Stomach (tissue), 19 donors: ENCODE data around the gene KLHL24. TPM values are rescaled to one million over a fixed set of nuclear protein-coding genes. Genes with fewer than 3 reads are reported as not detected.

Source experiments
- DNase-seq, 2 donors: peaks; one replicate each; pipeline versions ENCODE4 v3.0.0 to v3.0.0-alpha.2; 2013 to 2019
- H3K27ac ChIP-seq, 5 donors: fragments of 200-600 bp in 4 of 5; sonication (generic) in 4 of 5; one replicate each; pipeline ENCODE4 v1.5.1; 2013 to 2019; ENCODE audit warnings: mild to moderate bottlenecking in 1 of 5, moderate library complexity in 1 of 5
- H3K27me3 ChIP-seq, 3 donors: fragments of 200-600 bp; sonication (generic); one replicate each; pipeline ENCODE4 v1.5.1; 2017 to 2019; ENCODE audit warnings: mixed run types in 1 of 3
- H3K36me3 ChIP-seq, 4 donors: fragments of 200-600 bp; sonication (generic); 1 replicate in 3 of 4; 2 replicates in 1 of 4; pipeline ENCODE4 v1.5.1; 2016 to 2019
- H3K4me1 ChIP-seq, 4 donors: fragments of 200-600 bp; sonication (generic); one replicate each; pipeline ENCODE4 v1.5.1; 2016 to 2019
- H3K4me3 ChIP-seq, 4 donors: fragments of 200-600 bp; sonication (generic) in 3 of 4; one replicate each; pipeline ENCODE4 v1.5.1; 2016 to 2019; ENCODE audit warnings: mild to moderate bottlenecking in 1 of 4
- H3K9me3 ChIP-seq, 4 donors: fragments of 200-600 bp; sonication (generic); one replicate each; pipeline ENCODE4 v1.5.1; 2016 to 2019
- CTCF ChIP-seq, 7 experiments: fragments of 450-650 bp in 4 of 7; fragments of 200-600 bp in 3 of 7; sonication (generic) in 3 of 7; IDR thresholded peaks; one replicate each; pipeline ENCODE4 v1.5.1; 2016 to 2019; ENCODE audit warnings: antibody characterized with exemption in 7 of 7, control low read depth in 2 of 7, mild to moderate bottlenecking in 1 of 7
- EP300 ChIP-seq: sonication (generic); formaldehyde crosslinking; IDR thresholded peaks from one replicate; pipeline ENCODE4 v1.6.1; 2017; ENCODE audit warnings: antibody characterized with exemption
- POLR2A ChIP-seq, 4 donors: fragments of 450-650 bp; IDR thresholded peaks; one replicate each; pipeline ENCODE4 v1.6.1; 2016; ENCODE audit warnings: antibody characterized with exemption in 4 of 4, control low read depth in 2 of 4, mild to moderate bottlenecking in 1 of 4, moderate library complexity in 1 of 4
- POLR2AphosphoS5 ChIP-seq, 3 donors: sonication (generic); formaldehyde crosslinking; IDR thresholded peaks; one replicate each; pipeline ENCODE4 v1.6.1; 2016; ENCODE audit warnings: antibody characterized with exemption in 3 of 3
- WGBS, 5 donors: extraction: QIAGEN DNeasy Blood & Tissue Kit in 3 of 5; methylation state at CpG; one replicate each; pipeline versions ENCODE4 v1.1.5 to v1.1.7; 2013 to 2018; 5-methylcytosine and 5-hydroxymethylcytosine counted together
- intact Hi-C: fragments of 100-400 bp; cut with DNase I; formaldehyde crosslinking; loops from one replicate; pipeline ENCODE4 v1.15.1; 2023; ENCODE audit warnings: low total_unique reads
- long read RNA-seq, 10 donors: transcript quantifications; one replicate each; lab custom pipeline, GENCODE V29; 2026
- polyA plus RNA-seq, 3 donors: library from polyadenylated mRNA; stranded (reverse); fragments of 200-250 nt; gene quantifications; one replicate each; pipeline ENCODE4 v1.2.3, GENCODE V29; 2013
- total RNA-seq, 5 donors: library from RNA; depleted of rRNA; stranded (reverse); fragments of >200 nt; gene quantifications; one replicate each; pipeline versions ENCODE4 v1.1.0 to v1.2.3, GENCODE V29; 2014 to 2016
- donor health status: healthy with polysubstance abuse.
- donor health status: Bipolar disorder and iron deficiency.
- donor health status: healthy.

Gene KLHL24
- total RNA-seq (100 to 1,000 TPM in 1 of 5 donors, 10 to 100 TPM in 4; 25.5 to 186 (median 49.1) TPM), polyA plus RNA-seq (10 to 100 TPM in 1 of 3 donors, 1 to 10 TPM in 2; 5.2 to 11.8 (median 8.0) TPM)
- long read RNA-seq, donor 1, partial matches to known transcripts = 0 of 2 reads
- long read RNA-seq, donor 1, other reads (novel, unspliced or antisense) = 0 of 2 reads
- long read RNA-seq, donor 2 = 0 reads
- long read RNA-seq, donor 3, partial matches to known transcripts = 0 of 4 reads
- long read RNA-seq, donor 3, other reads (novel, unspliced or antisense) = 0 of 4 reads
- long read RNA-seq, donor 4 = 0 reads
- long read RNA-seq, donor 5 = 0 reads
- long read RNA-seq, donor 6 = 0 reads
- long read RNA-seq, donor 7, partial matches to known transcripts = 0 of 5 reads
- long read RNA-seq, donor 7, other reads (novel, unspliced or antisense) = 0 of 5 reads
- long read RNA-seq, donor 8, partial matches to known transcripts = 0 of 2 reads
- long read RNA-seq, donor 8, other reads (novel, unspliced or antisense) = 0 of 2 reads
- long read RNA-seq, donor 9, partial matches to known transcripts = 0 of 2 reads
- long read RNA-seq, donor 9, other reads (novel, unspliced or antisense) = 0 of 2 reads
- long read RNA-seq, donor 10 = 0 reads

- Histone ChIP-seq H3K27ac (peak within 1 kb of the TSS; percentile 97 to 99 (median 98)), H3K36me3 (no peaks in the 10 kb centered on the region), H3K27me3 (no peaks in the 10 kb centered on the region), H3K9me3 (no peaks in the 10 kb centered on the region), H3K4me3 (peak within 1 kb of the TSS; percentile 75 to 94 (median 90)), H3K4me1 (peaks cover 24 to 43% (median 30%) of the 10 kb centered on the region in 4 donors)
- TF ChIP-seq CTCF (IDR thresholded peaks at IDR 0.05) (no peak), POLR2AphosphoS5 (IDR thresholded peaks at IDR 0.05) (peak; percentile 98 to 99 (median 99)), EP300 (no peak), POLR2A (IDR thresholded peaks at IDR 0.05) (peak in 2 of 4 donors; percentile 93 to 98)
- 0 to 3% (median 1%) methylated on average over 20 to 76 of the region's 76 CpGs for WGBS, 5 donors
- peak; percentile 94 to 98 for DNase-seq
- intact Hi-C loops = no loop called here
These were observed at the start of gene KLHL24 for GRCh38 chr3:183635431-183636220. Gene KLHL24 (plus strand): TSS chr3:183635623. CDS start chr3:183650357, 14,734 bp downstream.

GRCh38 chr3:183586477-183586876 is 48.9 kb upstream of the KLHL24 start:
- Histone ChIP-seq H3K9me3 (no peaks in the 10 kb centered on the region), H3K4me1 (peaks cover 7 to 35% (median 16%) of the 10 kb centered on the region in 4 donors), H3K27ac (no peak overlapping the region), H3K36me3 (no peaks in the 10 kb centered on the region), H3K4me3 (no peak overlapping the region), H3K27me3 (peaks cover 0 to 8% (median 0%) of the 10 kb centered on the region in 3 donors)
- intact Hi-C loops = no loop called here
- TF ChIP-seq EP300 (no peak), CTCF (IDR thresholded peaks at IDR 0.05) (no peak), POLR2AphosphoS5 (IDR thresholded peaks at IDR 0.05) (no peak), POLR2A (IDR thresholded peaks at IDR 0.05) (no peak)
- 40 to 56% (median 41%) methylated on average over 5 of the region's 5 CpGs for WGBS, 5 donors
- DNase-seq = peak in 1 of 2 donors; percentile 10

GRCh38 chr3:183587336-183587735 is 48.1 kb upstream of the KLHL24 start:
- peaks cover 7 to 40% (median 16%) of the 10 kb centered on the region in 4 donors for H3K4me1 ChIP-seq
- WGBS, 5 donors = 72 to 84% (median 74%) methylated on average over 2 of the region's 2 CpGs
- H3K36me3 ChIP-seq = no peaks in the 10 kb centered on the region

More at GRCh38 chr3:183587336-183587735, 48.1 kb upstream of the KLHL24 start:
- DNase-seq = peak in 1 of 2 donors; percentile 32
- peaks cover 0 to 11% (median 0%) of the 10 kb centered on the region in 3 donors for H3K27me3 ChIP-seq
- no peak overlapping the region for H3K4me3 ChIP-seq
- H3K27ac ChIP-seq = peak overlapping the region in 1 of 5 donors; percentile 8
- intact Hi-C loops = no loop called here
- no peaks in the 10 kb centered on the region for H3K9me3 ChIP-seq
- TF ChIP-seq CTCF (IDR thresholded peaks at IDR 0.05) (no peak), POLR2A (IDR thresholded peaks at IDR 0.05) (no peak), EP300 (no peak), POLR2AphosphoS5 (IDR thresholded peaks at IDR 0.05) (no peak)
